ENCODE measurements around the gene EXPH5. TPM values are rescaled to one million over a fixed set of nuclear protein-coding genes. Genes with fewer than 3 reads are reported as not detected.

EXPH5 gene
- total and polyA plus RNA-seq, 2 of the 8 experiments (the other 6 are each of a cell fraction or from before 2014, with no cell fraction given), result 1.1 to 11.5 TPM

DNA sequence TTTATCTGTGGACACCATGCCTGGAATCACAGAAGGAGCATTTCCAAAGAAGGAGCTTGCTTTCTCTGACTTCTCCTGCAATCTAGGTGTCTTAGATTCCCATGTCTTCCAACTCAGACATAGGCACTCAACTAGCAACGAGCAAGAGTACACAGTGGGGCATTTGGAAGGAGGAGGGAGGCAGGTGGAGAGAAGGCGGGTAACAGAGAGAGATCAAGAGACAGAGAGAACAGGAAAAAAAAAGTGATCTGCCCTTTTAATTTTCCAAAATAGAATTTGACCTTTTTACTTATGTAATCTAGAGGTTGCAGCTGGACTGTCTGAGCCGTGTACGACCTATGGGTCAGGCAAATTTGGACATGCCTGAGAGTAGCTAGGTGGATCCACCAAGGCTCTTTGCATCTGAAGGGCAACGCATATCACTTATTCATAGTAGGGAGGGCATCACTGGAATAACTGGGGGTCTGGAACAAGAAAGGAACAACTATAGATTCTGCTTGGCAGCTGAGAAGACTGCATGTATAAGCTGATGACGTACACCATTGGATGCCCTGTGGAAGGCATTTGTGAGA is 58.1 kb downstream of the EXPH5 start:
- H3K79me2 ChIP-seq (ENCODE audit: control insufficient read depth in 1 of 2, insufficient read depth in 2 of 2, low read length in 2 of 2), result no peaks in the 10 kb centered on the region
- H4K5ac ChIP-seq (ENCODE audit: insufficient read length, low read depth, low read length), result no peak overlapping the region
- no peak overlapping the region for H3K27ac ChIP-seq (ENCODE audit: low read depth, low read length)
- H3K79me1 ChIP-seq (ENCODE audit: low read depth, low read length), result no peaks in the 10 kb centered on the region
- DNase-seq (ENCODE audit: low read depth in 1 of 2, low spot score in 2 of 2), result peak in 1 of 2 experiments; percentile 13
- no peak overlapping the region for H4K91ac ChIP-seq (replicated peaks; ENCODE audit: insufficient read length, low read length)
- no peak for FAIRE-seq
- H2BK120ac ChIP-seq (replicated peaks; ENCODE audit: low read depth, low read length), result no peak overlapping the region
- no peak overlapping the region for H3K9ac ChIP-seq (replicated peaks in 1 of 4; ENCODE audit: extremely low read depth in 1 of 4, low read depth in 3 of 4, low read length in 3 of 4)
- WGBS, 2 experiments (ENCODE audit: extremely low coverage in 1 of 2, insufficient coverage in 1 of 2, insufficient read length in 1 of 2, insufficient replicate concordance in 2 of 2, low coverage in 1 of 2, low lambda C conversion rate in 2 of 2, missing lambda C conversion rate in 1 of 2), result 83% methylated on average over 6 of the region's 6 CpGs; no CpG with 5 or more reads in 1 of the 2 experiments
- H2BK20ac ChIP-seq (ENCODE audit: low read length), result no peak overlapping the region
- H3K14ac ChIP-seq (ENCODE audit: insufficient read length), result no peak overlapping the region
- H2BK15ac ChIP-seq (ENCODE audit: low read length), result no peak overlapping the region
- H3K4me2 ChIP-seq (ENCODE audit: insufficient read depth in 1 of 2, low read depth in 2 of 2, low read length in 2 of 2), result no peak overlapping the region
- no peak overlapping the region for H3K4me3 ChIP-seq (ENCODE audit: extremely low read depth in 1 of 4, insufficient read depth in 2 of 4, low read depth in 3 of 4, low read length in 4 of 4)
- H3K36me3 ChIP-seq (ENCODE audit: control insufficient read depth in 2 of 4, insufficient read depth in 4 of 4, low read length in 3 of 4), result no peaks in the 10 kb centered on the region
- CTCF ChIA-PET (ENCODE audit: partially characterized antibody), result interaction anchor here (0.9 kb wide), 1 partner anchor 9 kb away, joined by 4 read pairs; no protein-coding TSS in a partner anchor
- no peaks in the 10 kb centered on the region for H3K23me2 ChIP-seq (ENCODE audit: low read depth, low read length)
- H3K4ac ChIP-seq (replicated peaks; ENCODE audit: insufficient read length, low read depth, low read length), result no peak overlapping the region
- H2BK5ac ChIP-seq (ENCODE audit: low read depth, low read length), result no peak overlapping the region
- H4K8ac ChIP-seq (ENCODE audit: extremely low read depth, insufficient read depth, low read length), result no peak overlapping the region; the same call in 1 of the 2 replicates
- no peak overlapping the region for H3K18ac ChIP-seq (ENCODE audit: extremely low read depth, low read length)
- no peak overlapping the region for H2BK12ac ChIP-seq (ENCODE audit: low read depth, low read length)
- H2AFZ ChIP-seq (ENCODE audit: low read length), result no peak overlapping the region
- no peaks in the 10 kb centered on the region for H4K20me1 ChIP-seq (replicated peaks in 1 of 2; ENCODE audit: control insufficient read depth in 1 of 2, insufficient read depth in 2 of 2, low read length in 2 of 2)
- no peak overlapping the region for H2AK5ac ChIP-seq (ENCODE audit: low read depth, low read length)
- H3K4me1 ChIP-seq (replicated peaks in 1 of 4; ENCODE audit: control insufficient read depth in 3 of 4, insufficient read depth in 4 of 4, low read length in 3 of 4), result no peaks in the 10 kb centered on the region
- POLR2A ChIA-PET (ENCODE audit: partially characterized antibody), result interaction anchor here (1.3 kb wide), 1 partner anchor 8 kb away, joined by 4 read pairs; no protein-coding TSS in a partner anchor
- H3K9me3 ChIP-seq (ENCODE audit: insufficient read depth in 2 of 2, low read depth in 1 of 2, low read length in 1 of 2), result no peaks in the 10 kb centered on the region
- peaks cover 0 to 1% (median 0%) of the 10 kb centered on the region in 4 experiments; a peak in 1 of 7 replicates for H3K27me3 ChIP-seq (replicated peaks in 1 of 4; ENCODE audit: control insufficient read depth in 3 of 4, extremely low read depth in 1 of 4, insufficient read depth in 3 of 4, low read length in 3 of 4)
- TF ChIP-seq SP1 (IDR thresholded peaks at IDR 0.05; ENCODE audit: low read depth, low read length), result no peak
- H3K23ac ChIP-seq (ENCODE audit: insufficient read length), result no peak overlapping the region
- no peak overlapping the region for H3K56ac ChIP-seq (replicated peaks; ENCODE audit: insufficient read length, low read depth, low read length)
